HEK293 (cell line): ENCODE results near the gene EID3.

ENCODE experiments used
- CTCF ChIA-PET: fragments of 350-600 bp; formaldehyde crosslinking; extraction: SDS; loops from one replicate; lab custom pipeline; 2021; ENCODE audit warnings: antibody characterized with exemption; lab: Yijun Ruan, JAX
- POLR2A ChIA-PET: fragments of 300-600 bp; formaldehyde crosslinking; extraction: SDS; loops from one replicate; lab custom pipeline; 2020; ENCODE audit warnings: antibody characterized with exemption, inconsistent platforms; lab: Yijun Ruan, JAX
- H3K27ac ChIP-seq: fragments of 200-500 bp; sonication (Bioruptor generic); 2 replicates; pipeline ENCODE4 v1.5.1; 2014; ENCODE audit warnings: low read depth, low read length, control low read depth, inconsistent platforms; ENCODE audit errors: extremely low read depth
- H3K36me3 ChIP-seq, 2 experiments: fragments of 200-500 bp in 1 of 2; sonication (Bioruptor generic) in 1 of 2; 1 replicate in 1 of 2; 2 replicates in 1 of 2; pipeline ENCODE4 v1.5.1; 2014 to 2017; ENCODE audit warnings: inconsistent platforms in 2 of 2, low read length in 2 of 2; ENCODE audit not compliant: control insufficient read depth in 2 of 2, insufficient read depth in 1 of 2
- H3K4me1 ChIP-seq: fragments of 200-500 bp; sonication (Bioruptor generic); 2 replicates; pipeline ENCODE4 v1.5.1; 2014; ENCODE audit warnings: mild to moderate bottlenecking, low read length, inconsistent platforms; ENCODE audit not compliant: control insufficient read depth, insufficient read depth
- H3K4me3 ChIP-seq: 2 replicates; pipeline ENCODE4 v1.5.1; 2011; ENCODE audit warnings: low read depth, mild to moderate bottlenecking, control low read depth, low read length, moderate library complexity
- H3K9me3 ChIP-seq: fragments of 200-500 bp; sonication (Bioruptor generic); 2 replicates; pipeline ENCODE4 v1.5.1; 2014; ENCODE audit warnings: low read depth, low read length, inconsistent platforms; ENCODE audit not compliant: control insufficient read depth, insufficient read depth
- GLI4 ChIP-seq: fragments of 450-650 bp; formaldehyde crosslinking; IDR thresholded peaks from 2 replicates; pipeline ENCODE4 v1.5.1; 2016; ENCODE audit warnings: missing biosample characterization, missing genetic modification characterization
- KLF10 ChIP-seq: fragments of 450-650 bp; IDR thresholded peaks from 2 replicates; pipeline ENCODE4 v1.5.1; 2018; ENCODE audit warnings: missing biosample characterization, mild to moderate bottlenecking, missing genetic modification characterization
- MYNN ChIP-seq: fragments of 450-650 bp; formaldehyde crosslinking; IDR thresholded peaks from 2 replicates; pipeline ENCODE4 v1.5.1; 2016; ENCODE audit warnings: missing biosample characterization, missing genetic modification characterization, borderline replicate concordance
- MZF1 ChIP-seq: fragments of 450-650 bp; formaldehyde crosslinking; IDR thresholded peaks from 2 replicates; pipeline ENCODE4 v1.5.1; 2017; ENCODE audit warnings: missing biosample characterization, missing genetic modification characterization, borderline replicate concordance
- PRDM1 ChIP-seq: fragments of 450-650 bp; formaldehyde crosslinking; IDR thresholded peaks from 2 replicates; pipeline ENCODE4; 2016; ENCODE audit warnings: missing biosample characterization, missing genetic modification characterization
- SETDB1 ChIP-seq: IDR thresholded peaks from one replicate; pipeline ENCODE4 v1.6.1; 2017; ENCODE audit warnings: mild to moderate bottlenecking, low read length, moderate library complexity, mixed read lengths; ENCODE audit not compliant: insufficient read length
- SP2 ChIP-seq: fragments of 450-650 bp; formaldehyde crosslinking; IDR thresholded peaks from 2 replicates; pipeline ENCODE4 v1.5.1; 2016; ENCODE audit warnings: missing biosample characterization, missing genetic modification characterization
- TRIM28 ChIP-seq: IDR thresholded peaks from 2 replicates; pipeline ENCODE4 v1.6.1; 2011; ENCODE audit warnings: low read length, control low read depth, borderline replicate concordance
- YY1 ChIP-seq: fragments of 450-650 bp; formaldehyde crosslinking; IDR thresholded peaks from 2 replicates; pipeline ENCODE4 v1.5.1; 2018; ENCODE audit warnings: missing biosample characterization, missing genetic modification characterization
- ZNF112 ChIP-seq: fragments of 450-650 bp; formaldehyde crosslinking; IDR thresholded peaks from 2 replicates; pipeline ENCODE4 v1.5.0; 2017; ENCODE audit warnings: missing biosample characterization, missing genetic modification characterization
- ZNF140 ChIP-seq: fragments of 450-650 bp; formaldehyde crosslinking; IDR thresholded peaks from 2 replicates; pipeline ENCODE4 v1.5.1; 2016; ENCODE audit warnings: missing biosample characterization, missing genetic modification characterization
- ZNF157 ChIP-seq: fragments of 450-650 bp; formaldehyde crosslinking; IDR thresholded peaks from 2 replicates; pipeline ENCODE4 v1.5.1; 2016; ENCODE audit warnings: missing biosample characterization, missing genetic modification characterization
- ZNF416 ChIP-seq: fragments of 450-650 bp; formaldehyde crosslinking; IDR thresholded peaks from 2 replicates; pipeline ENCODE4 v1.5.1; 2016; ENCODE audit warnings: missing biosample characterization, missing genetic modification characterization
- ZNF423 ChIP-seq: fragments of 450-650 bp; formaldehyde crosslinking; IDR thresholded peaks from 2 replicates; pipeline ENCODE4 v1.5.1; 2016; ENCODE audit warnings: missing biosample characterization, missing genetic modification characterization
- ZNF624 ChIP-seq: fragments of 450-650 bp; formaldehyde crosslinking; IDR thresholded peaks from 2 replicates; pipeline ENCODE4 v1.5.1; 2017; ENCODE audit warnings: missing biosample characterization, missing genetic modification characterization
- ZNF629 ChIP-seq: fragments of 450-650 bp; formaldehyde crosslinking; IDR thresholded peaks from 2 replicates; pipeline ENCODE4 v1.5.1; 2017; ENCODE audit warnings: missing biosample characterization, missing genetic modification characterization
- ZNF707 ChIP-seq: fragments of 450-650 bp; formaldehyde crosslinking; IDR thresholded peaks from 2 replicates; pipeline ENCODE4 v1.5.1; 2016; ENCODE audit warnings: missing biosample characterization, missing genetic modification characterization
- ZNF76 ChIP-seq: fragments of 450-650 bp; formaldehyde crosslinking; IDR thresholded peaks from 2 replicates; pipeline ENCODE4; 2016; ENCODE audit warnings: low read depth, missing biosample characterization, missing genetic modification characterization, borderline replicate concordance
- ZNF777 ChIP-seq: fragments of 450-650 bp; formaldehyde crosslinking; IDR thresholded peaks from 2 replicates; pipeline ENCODE4 v1.5.1; 2017; ENCODE audit warnings: missing biosample characterization, missing genetic modification characterization, borderline replicate concordance
- ZNF785 ChIP-seq: fragments of 450-650 bp; formaldehyde crosslinking; IDR thresholded peaks from 2 replicates; pipeline ENCODE4 v1.5.1; 2016; ENCODE audit warnings: missing biosample characterization, missing genetic modification characterization
- ZNF792 ChIP-seq: fragments of 450-650 bp; formaldehyde crosslinking; IDR thresholded peaks from 2 replicates; pipeline ENCODE4 v1.5.1; 2016; ENCODE audit warnings: missing biosample characterization, missing genetic modification characterization
- TF ChIP-seq, protein P1 (sequence below): fragments of 450-650 bp; formaldehyde crosslinking; IDR thresholded peaks from 2 replicates; pipeline ENCODE4 v1.5.1; 2016; ENCODE audit warnings: missing biosample characterization, missing genetic modification characterization, low read depth
- TF ChIP-seq, protein P2 (sequence below): fragments of 450-650 bp; formaldehyde crosslinking; IDR thresholded peaks from 2 replicates; pipeline ENCODE4 v1.5.1; 2017; ENCODE audit warnings: missing biosample characterization, missing genetic modification characterization
- TF ChIP-seq, protein P3 (sequence below): fragments of 450-650 bp; formaldehyde crosslinking; optimal IDR thresholded peaks from 2 replicates; pipeline ENCODE3; 2016; ENCODE audit warnings: missing biosample characterization, mild to moderate bottlenecking, missing genetic modification characterization
- TF ChIP-seq, protein P4 (sequence below): fragments of 450-650 bp; formaldehyde crosslinking; IDR thresholded peaks from 2 replicates; pipeline ENCODE4 v1.5.1; 2017; ENCODE audit warnings: missing biosample characterization, missing genetic modification characterization
- TF ChIP-seq, protein P5 (sequence below): fragments of 450-650 bp; formaldehyde crosslinking; IDR thresholded peaks from 2 replicates; pipeline ENCODE4 v1.5.1; 2016; ENCODE audit warnings: missing biosample characterization, missing genetic modification characterization
- TF ChIP-seq, protein P6 (sequence below): fragments of 450-650 bp; formaldehyde crosslinking; IDR thresholded peaks from 2 replicates; pipeline ENCODE4 v1.5.0; 2017; ENCODE audit warnings: missing biosample characterization, missing genetic modification characterization, borderline replicate concordance
- TF ChIP-seq, protein P7 (sequence below): fragments of 450-650 bp; formaldehyde crosslinking; IDR thresholded peaks from 2 replicates; pipeline ENCODE4 v1.5.1; 2017; ENCODE audit warnings: missing biosample characterization, missing genetic modification characterization

The EID3 gene

DNA sequence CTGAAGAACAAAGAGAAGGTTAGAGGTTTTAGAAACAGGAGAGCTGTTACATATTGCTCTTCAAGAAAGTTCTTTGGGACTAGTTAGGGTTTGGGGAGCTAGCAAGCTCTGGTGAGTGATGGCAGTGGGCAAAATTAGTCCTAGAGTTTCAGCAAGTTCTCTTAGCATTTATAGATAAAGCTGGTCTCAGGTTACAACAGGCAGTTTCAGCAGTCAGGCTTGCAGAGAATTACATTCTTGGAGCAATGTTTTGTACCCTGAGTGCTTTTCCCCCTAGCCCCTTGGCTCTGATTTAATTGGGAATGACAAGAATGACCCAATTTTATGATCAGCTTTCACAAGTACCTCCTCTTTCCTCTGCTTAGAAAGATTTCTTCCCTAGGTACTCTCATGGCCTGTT lies 21.4 kb upstream of the EID3 start:
- peaks cover 7% of the 10 kb centered on the region; the same call in 1 of the 2 replicates for H3K4me1 ChIP-seq
- H3K4me3 ChIP-seq: no peak overlapping the region
- H3K36me3 ChIP-seq: no peaks in the 10 kb centered on the region
- H3K27ac ChIP-seq: no peak overlapping the region
- ChIA-PET POLR2A (no interaction called here), CTCF (no interaction called here)
- no peaks in the 10 kb centered on the region for H3K9me3 ChIP-seq
- TF ChIP-seq ZNF785 (tag by site-specific recombination): no peak
- no peak for TF ChIP-seq ZNF157 (tag by site-specific recombination)
- TF ChIP-seq, protein P1, sequence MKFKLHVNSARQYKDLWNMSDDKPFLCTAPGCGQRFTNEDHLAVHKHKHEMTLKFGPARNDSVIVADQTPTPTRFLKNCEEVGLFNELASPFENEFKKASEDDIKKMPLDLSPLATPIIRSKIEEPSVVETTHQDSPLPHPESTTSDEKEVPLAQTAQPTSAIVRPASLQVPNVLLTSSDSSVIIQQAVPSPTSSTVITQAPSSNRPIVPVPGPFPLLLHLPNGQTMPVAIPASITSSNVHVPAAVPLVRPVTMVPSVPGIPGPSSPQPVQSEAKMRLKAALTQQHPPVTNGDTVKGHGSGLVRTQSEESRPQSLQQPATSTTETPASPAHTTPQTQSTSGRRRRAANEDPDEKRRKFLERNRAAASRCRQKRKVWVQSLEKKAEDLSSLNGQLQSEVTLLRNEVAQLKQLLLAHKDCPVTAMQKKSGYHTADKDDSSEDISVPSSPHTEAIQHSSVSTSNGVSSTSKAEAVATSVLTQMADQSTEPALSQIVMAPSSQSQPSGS (tag by site-specific recombination): no peak
- TF ChIP-seq, protein P2, sequence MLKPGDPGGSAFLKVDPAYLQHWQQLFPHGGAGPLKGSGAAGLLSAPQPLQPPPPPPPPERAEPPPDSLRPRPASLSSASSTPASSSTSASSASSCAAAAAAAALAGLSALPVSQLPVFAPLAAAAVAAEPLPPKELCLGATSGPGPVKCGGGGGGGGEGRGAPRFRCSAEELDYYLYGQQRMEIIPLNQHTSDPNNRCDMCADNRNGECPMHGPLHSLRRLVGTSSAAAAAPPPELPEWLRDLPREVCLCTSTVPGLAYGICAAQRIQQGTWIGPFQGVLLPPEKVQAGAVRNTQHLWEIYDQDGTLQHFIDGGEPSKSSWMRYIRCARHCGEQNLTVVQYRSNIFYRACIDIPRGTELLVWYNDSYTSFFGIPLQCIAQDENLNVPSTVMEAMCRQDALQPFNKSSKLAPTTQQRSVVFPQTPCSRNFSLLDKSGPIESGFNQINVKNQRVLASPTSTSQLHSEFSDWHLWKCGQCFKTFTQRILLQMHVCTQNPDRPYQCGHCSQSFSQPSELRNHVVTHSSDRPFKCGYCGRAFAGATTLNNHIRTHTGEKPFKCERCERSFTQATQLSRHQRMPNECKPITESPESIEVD: peak; percentile 60
- peak; percentile 57; the same call in 1 of the 2 replicates for TF ChIP-seq MZF1 (tag by site-specific recombination)
- TF ChIP-seq, protein P3, sequence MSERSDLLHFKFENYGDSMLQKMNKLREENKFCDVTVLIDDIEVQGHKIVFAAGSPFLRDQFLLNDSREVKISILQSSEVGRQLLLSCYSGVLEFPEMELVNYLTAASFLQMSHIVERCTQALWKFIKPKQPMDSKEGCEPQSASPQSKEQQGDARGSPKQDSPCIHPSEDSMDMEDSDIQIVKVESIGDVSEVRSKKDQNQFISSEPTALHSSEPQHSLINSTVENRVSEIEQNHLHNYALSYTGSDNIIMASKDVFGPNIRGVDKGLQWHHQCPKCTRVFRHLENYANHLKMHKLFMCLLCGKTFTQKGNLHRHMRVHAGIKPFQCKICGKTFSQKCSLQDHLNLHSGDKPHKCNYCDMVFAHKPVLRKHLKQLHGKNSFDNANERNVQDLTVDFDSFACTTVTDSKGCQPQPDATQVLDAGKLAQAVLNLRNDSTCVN (tag by site-specific recombination): no peak
- no peak for TF ChIP-seq ZNF777 (tag by site-specific recombination)
- no peak for TF ChIP-seq ZNF140 (tag by site-specific recombination)
- TF ChIP-seq, protein P4, sequence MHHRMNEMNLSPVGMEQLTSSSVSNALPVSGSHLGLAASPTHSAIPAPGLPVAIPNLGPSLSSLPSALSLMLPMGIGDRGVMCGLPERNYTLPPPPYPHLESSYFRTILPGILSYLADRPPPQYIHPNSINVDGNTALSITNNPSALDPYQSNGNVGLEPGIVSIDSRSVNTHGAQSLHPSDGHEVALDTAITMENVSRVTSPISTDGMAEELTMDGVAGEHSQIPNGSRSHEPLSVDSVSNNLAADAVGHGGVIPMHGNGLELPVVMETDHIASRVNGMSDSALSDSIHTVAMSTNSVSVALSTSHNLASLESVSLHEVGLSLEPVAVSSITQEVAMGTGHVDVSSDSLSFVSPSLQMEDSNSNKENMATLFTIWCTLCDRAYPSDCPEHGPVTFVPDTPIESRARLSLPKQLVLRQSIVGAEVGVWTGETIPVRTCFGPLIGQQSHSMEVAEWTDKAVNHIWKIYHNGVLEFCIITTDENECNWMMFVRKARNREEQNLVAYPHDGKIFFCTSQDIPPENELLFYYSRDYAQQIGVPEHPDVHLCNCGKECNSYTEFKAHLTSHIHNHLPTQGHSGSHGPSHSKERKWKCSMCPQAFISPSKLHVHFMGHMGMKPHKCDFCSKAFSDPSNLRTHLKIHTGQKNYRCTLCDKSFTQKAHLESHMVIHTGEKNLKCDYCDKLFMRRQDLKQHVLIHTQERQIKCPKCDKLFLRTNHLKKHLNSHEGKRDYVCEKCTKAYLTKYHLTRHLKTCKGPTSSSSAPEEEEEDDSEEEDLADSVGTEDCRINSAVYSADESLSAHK (tag by site-specific recombination): 0 out of 2 replicates have a peak, but pooled peaks have one; percentile 17
- TF ChIP-seq, protein P5, sequence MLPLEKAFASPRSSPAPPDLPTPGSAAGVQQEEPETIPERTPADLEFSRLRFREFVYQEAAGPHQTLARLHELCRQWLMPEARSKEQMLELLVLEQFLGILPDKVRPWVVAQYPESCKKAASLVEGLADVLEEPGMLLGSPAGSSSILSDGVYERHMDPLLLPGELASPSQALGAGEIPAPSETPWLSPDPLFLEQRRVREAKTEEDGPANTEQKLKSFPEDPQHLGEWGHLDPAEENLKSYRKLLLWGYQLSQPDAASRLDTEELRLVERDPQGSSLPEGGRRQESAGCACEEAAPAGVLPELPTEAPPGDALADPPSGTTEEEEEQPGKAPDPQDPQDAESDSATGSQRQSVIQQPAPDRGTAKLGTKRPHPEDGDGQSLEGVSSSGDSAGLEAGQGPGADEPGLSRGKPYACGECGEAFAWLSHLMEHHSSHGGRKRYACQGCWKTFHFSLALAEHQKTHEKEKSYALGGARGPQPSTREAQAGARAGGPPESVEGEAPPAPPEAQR: no peak
- no peak for TF ChIP-seq ZNF76 (tag by site-specific recombination)
- TF ChIP-seq YY1 (tag by site-specific recombination): no peak
- no peak for TF ChIP-seq MYNN (tag by site-specific recombination)
- TF ChIP-seq ZNF423 (tag by site-specific recombination): no peak
- TF ChIP-seq ZNF707 (tag by site-specific recombination): no peak
- no peak for TF ChIP-seq GLI4 (tag by site-specific recombination)
- TF ChIP-seq KLF10 (tag by site-specific recombination): no peak
- no peak for TF ChIP-seq ZNF624 (tag by site-specific recombination)
- TF ChIP-seq PRDM1: no peak
- TF ChIP-seq ZNF792 (tag by site-specific recombination): no peak
- no peak for TF ChIP-seq SP2 (tag by site-specific recombination)
- TF ChIP-seq, protein P6, sequence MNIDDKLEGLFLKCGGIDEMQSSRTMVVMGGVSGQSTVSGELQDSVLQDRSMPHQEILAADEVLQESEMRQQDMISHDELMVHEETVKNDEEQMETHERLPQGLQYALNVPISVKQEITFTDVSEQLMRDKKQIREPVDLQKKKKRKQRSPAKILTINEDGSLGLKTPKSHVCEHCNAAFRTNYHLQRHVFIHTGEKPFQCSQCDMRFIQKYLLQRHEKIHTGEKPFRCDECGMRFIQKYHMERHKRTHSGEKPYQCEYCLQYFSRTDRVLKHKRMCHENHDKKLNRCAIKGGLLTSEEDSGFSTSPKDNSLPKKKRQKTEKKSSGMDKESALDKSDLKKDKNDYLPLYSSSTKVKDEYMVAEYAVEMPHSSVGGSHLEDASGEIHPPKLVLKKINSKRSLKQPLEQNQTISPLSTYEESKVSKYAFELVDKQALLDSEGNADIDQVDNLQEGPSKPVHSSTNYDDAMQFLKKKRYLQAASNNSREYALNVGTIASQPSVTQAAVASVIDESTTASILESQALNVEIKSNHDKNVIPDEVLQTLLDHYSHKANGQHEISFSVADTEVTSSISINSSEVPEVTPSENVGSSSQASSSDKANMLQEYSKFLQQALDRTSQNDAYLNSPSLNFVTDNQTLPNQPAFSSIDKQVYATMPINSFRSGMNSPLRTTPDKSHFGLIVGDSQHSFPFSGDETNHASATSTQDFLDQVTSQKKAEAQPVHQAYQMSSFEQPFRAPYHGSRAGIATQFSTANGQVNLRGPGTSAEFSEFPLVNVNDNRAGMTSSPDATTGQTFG (tag by site-specific recombination): no peak
- no peak for TF ChIP-seq ZNF416 (tag by site-specific recombination)
- TF ChIP-seq, protein P7, sequence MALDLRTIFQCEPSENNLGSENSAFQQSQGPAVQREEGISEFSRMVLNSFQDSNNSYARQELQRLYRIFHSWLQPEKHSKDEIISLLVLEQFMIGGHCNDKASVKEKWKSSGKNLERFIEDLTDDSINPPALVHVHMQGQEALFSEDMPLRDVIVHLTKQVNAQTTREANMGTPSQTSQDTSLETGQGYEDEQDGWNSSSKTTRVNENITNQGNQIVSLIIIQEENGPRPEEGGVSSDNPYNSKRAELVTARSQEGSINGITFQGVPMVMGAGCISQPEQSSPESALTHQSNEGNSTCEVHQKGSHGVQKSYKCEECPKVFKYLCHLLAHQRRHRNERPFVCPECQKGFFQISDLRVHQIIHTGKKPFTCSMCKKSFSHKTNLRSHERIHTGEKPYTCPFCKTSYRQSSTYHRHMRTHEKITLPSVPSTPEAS (tag by site-specific recombination): no peak
- TF ChIP-seq SETDB1: peak; percentile 31
- no peak for TF ChIP-seq ZNF112
- TF ChIP-seq ZNF629 (tag by site-specific recombination): no peak
- TF ChIP-seq TRIM28: peak; percentile 70; the same call in 1 of the 2 replicates
